Measurements from ENCODE around the gene ZNF789.

- TF ChIP-seq CTCF (IDR thresholded peaks at IDR 0.05): no peak
- TF ChIP-seq POLR2A (IDR thresholded peaks at IDR 0.05): no peak
Measured at GRCh38 chr7:99521399-99521798, 48.7 kb downstream of the ZNF789 start.

Measured in Peyer's patch (tissue), 4 donors.